HFFc6 (cell line): ENCODE measurements around the gene PAMR1. TPM values are rescaled to one million over a fixed set of nuclear protein-coding genes. Genes with fewer than 3 reads are reported as not detected.

Experiments
- DNase-seq: peaks from one replicate; pipeline ENCODE4 v3.0.0-alpha.2; 2018
- H3K27ac Mint-ChIP-seq: 2 replicates; pipeline ENCODE4 v1.8.0; 2020; ENCODE audit warnings: mild to moderate bottlenecking, mixed read lengths
- H3K27me3 Mint-ChIP-seq: 2 replicates; pipeline ENCODE4 v1.8.0; 2021; ENCODE audit warnings: mild to moderate bottlenecking, moderate library complexity, mixed read lengths; ENCODE audit not compliant: insufficient read depth
- H3K36me3 Mint-ChIP-seq: 2 replicates; pipeline ENCODE4 v1.8.0; 2021; ENCODE audit warnings: low read depth, mixed read lengths
- H3K4me1 Mint-ChIP-seq: 2 replicates; pipeline ENCODE4 v1.8.0; 2020; ENCODE audit warnings: low read depth, mixed read lengths
- H3K4me3 Mint-ChIP-seq: 2 replicates; pipeline ENCODE4 v1.8.0; 2020; ENCODE audit warnings: mild to moderate bottlenecking, moderate library complexity, mixed read lengths
- H3K9me3 Mint-ChIP-seq: 2 replicates; pipeline ENCODE4 v1.8.0; 2020; ENCODE audit warnings: mild to moderate bottlenecking, mixed read lengths
- CTCF ChIP-seq: fragments of 200-600 bp; sonication (generic); IDR thresholded peaks from 2 replicates; pipeline ENCODE4 v1.5.0; 2021; ENCODE audit warnings: antibody characterized with exemption, mild to moderate bottlenecking
- total RNA-seq, 6 experiments: library from RNA; stranded (reverse); fragmentation: NEBNext Ultra II Directional; extraction: Animal tissue kit (Norgen Biotek cat#: 25700); gene quantifications; 2 replicates in 1 of 6; 3 replicates in 5 of 6; pipeline ENCODE4 v1.2.3, GENCODE V29; 2021

The PAMR1 gene
- total RNA-seq, 6 experiments from 2014 or later = 151 to 209 (median 191) TPM

- no peak for TF ChIP-seq CTCF
- DNase-seq = no peak
- Mint-ChIP-seq H3K9me3 (no peaks in the 10 kb centered on the region), H3K36me3 (peaks cover 78% of the 10 kb centered on the region), H3K4me1 (peaks cover 5% of the 10 kb centered on the region), H3K27me3 (no peaks in the 10 kb centered on the region; the same call in 1 of the 2 replicates), H3K4me3 (no peak overlapping the region), H3K27ac (no peak overlapping the region)
These were observed 93.0 kb downstream of the PAMR1 start for GRCh38 chr11:35432464-35432863.

GRCh38 chr11:35427071-35427470, 98.3 kb downstream of the PAMR1 start:
- Mint-ChIP-seq H3K4me3 (0 out of 2 replicates have a peak overlapping the region, but pooled peaks have one; percentile 2), H3K27ac (peak overlapping the region; percentile 6; the same call in 1 of the 2 replicates), H3K9me3 (no peaks in the 10 kb centered on the region), H3K36me3 (peaks cover 60% of the 10 kb centered on the region), H3K4me1 (peaks cover 50% of the 10 kb centered on the region), H3K27me3 (peaks cover under 1% of the 10 kb centered on the region)
- no peak for TF ChIP-seq CTCF
- DNase-seq = no peak

- Mint-ChIP-seq H3K27me3 (peaks cover 1% of the 10 kb centered on the region), H3K4me3 (no peak overlapping the region), H3K36me3 (peaks cover 53% of the 10 kb centered on the region), H3K4me1 (peaks cover 57% of the 10 kb centered on the region), H3K27ac (no peak overlapping the region), H3K9me3 (no peaks in the 10 kb centered on the region)
- no peak for DNase-seq
- no peak for TF ChIP-seq CTCF
These were observed 99.1 kb downstream of the PAMR1 start for GRCh38 chr11:35426351-35426750.

DNA sequence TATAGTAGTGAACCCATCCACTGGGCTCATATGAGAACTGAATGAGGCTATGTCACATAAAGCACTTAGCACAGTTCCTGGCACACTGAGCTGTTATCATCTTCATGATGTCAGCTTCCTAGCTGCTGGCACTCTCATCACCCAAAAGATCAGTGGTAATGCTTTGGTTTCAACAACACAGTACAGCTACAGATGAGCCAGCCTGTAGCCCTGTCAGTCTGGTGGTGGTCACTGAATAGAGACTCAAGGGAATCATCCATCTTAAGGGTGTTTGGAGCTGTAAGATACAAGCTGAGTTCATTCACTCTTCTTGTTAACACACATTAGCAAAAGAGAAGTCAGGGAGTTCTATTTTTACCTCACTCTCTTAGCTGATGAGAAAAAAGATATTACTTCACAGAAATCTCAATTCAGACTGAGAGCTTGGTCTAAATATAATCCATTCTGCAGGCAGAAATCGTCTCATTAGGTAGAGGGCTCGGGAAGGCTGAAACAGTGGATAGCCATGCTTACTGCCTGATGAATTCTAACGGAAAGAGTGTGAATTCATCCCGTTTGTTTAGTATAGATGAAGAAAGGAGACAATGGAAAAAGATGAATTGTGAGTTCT, 99.7 kb downstream of the PAMR1 start:
- Mint-ChIP-seq H3K27ac (peak overlapping the region; percentile 73), H3K27me3 (peaks cover 1% of the 10 kb centered on the region), H3K36me3 (peaks cover 51% of the 10 kb centered on the region), H3K4me3 (no peak overlapping the region), H3K4me1 (peaks cover 63% of the 10 kb centered on the region), H3K9me3 (no peaks in the 10 kb centered on the region)
- DNase-seq = no peak
- TF ChIP-seq CTCF = no peak

DNA sequence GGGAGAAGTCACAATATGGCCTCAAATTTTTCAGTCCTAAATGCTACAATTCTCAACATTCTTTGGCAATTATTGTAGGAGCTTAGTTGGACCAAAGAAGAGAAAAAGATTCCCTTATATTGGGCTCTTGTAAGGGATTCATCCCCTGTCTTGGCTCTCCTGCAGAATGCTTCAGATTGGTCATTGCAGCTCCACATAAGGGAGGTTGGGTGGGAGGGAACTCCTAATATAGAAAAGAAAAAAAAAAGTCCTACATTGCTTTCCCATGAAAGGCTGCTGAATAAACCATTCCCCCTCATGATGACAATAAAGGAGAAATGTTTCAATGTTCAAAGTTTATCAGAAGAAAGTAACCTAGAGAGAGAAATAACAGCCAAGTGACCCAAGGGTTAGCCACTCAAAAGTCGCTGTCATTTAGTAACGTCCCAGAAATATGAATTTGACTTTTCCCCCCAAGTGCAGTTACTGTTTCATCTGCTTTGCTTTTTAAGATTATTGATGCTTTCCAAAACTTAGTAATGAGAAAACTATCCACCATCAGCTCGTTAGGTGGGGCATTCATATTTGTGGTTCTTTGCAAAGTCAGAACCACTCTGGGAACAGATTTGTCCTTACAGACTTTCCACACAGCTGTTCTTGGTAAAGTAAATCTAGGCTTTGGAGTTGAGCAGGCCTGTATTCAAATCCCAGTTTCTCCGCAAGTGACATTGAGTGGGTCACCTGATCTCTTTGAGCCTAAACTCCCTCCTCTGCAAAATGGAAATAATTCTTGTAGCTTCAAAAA, 101.1 kb downstream of the PAMR1 start:
- Mint-ChIP-seq H3K4me3 (no peak overlapping the region), H3K9me3 (no peaks in the 10 kb centered on the region), H3K4me1 (peaks cover 71% of the 10 kb centered on the region), H3K36me3 (peaks cover 46% of the 10 kb centered on the region), H3K27ac (peak overlapping the region; percentile 73), H3K27me3 (peaks cover 5% of the 10 kb centered on the region)
- peak; percentile 63 for DNase-seq
- TF ChIP-seq CTCF = no peak
